Globus pallidus (tissue), 1 donor: Measurements from ENCODE around the gene TMEM120B.

Experiments used
- DNase-seq: peaks from one replicate; pipeline ENCODE4 v3.0.0-alpha.2; 2015; ENCODE audit warnings: low spot score

Gene TMEM120B

GRCh38 chr12:121819212-121819949, 106.8 kb downstream of the TMEM120B start:
- no peak for DNase-seq

GRCh38 chr12:121820056-121820455, 107.5 kb downstream of the TMEM120B start:
- no peak for DNase-seq

- no peak for DNase-seq
These were observed 110.0 kb downstream of the TMEM120B start for GRCh38 chr12:121822393-121823100.

- DNase-seq: no peak
These were observed 110.7 kb downstream of the TMEM120B start for GRCh38 chr12:121823101-121823726.

GRCh38 chr12:121823727-121824115, 111.2 kb downstream of the TMEM120B start:
- no peak for DNase-seq

- no peak for DNase-seq
These were observed 112.5 kb downstream of the TMEM120B start for GRCh38 chr12:121825041-121825523.

GRCh38 chr12:121826318-121827150, 114.0 kb downstream of the TMEM120B start:
- DNase-seq: no peak

- no peak for DNase-seq
These were observed 115.0 kb downstream of the TMEM120B start for GRCh38 chr12:121827351-121828099.

- DNase-seq: no peak
These were observed 115.8 kb downstream of the TMEM120B start for GRCh38 chr12:121828306-121828705.

- DNase-seq: no peak
These were observed 116.3 kb downstream of the TMEM120B start for GRCh38 chr12:121828826-121829225.

GRCh38 chr12:121829250-121829918, 116.8 kb downstream of the TMEM120B start:
- DNase-seq: no peak

GRCh38 chr12:121830134-121830533, 117.6 kb downstream of the TMEM120B start:
- DNase-seq: no peak

- no peak for DNase-seq
These were observed 118.2 kb downstream of the TMEM120B start for GRCh38 chr12:121830588-121831265.
